SHP77 treated with DMSO at 0.1 percent for 48 hours (cell line): ENCODE results near the gene GPRIN3.

ENCODE experiments used
- DNase-seq: peaks from one replicate; lab custom pipeline; 2025; lab: John Stamatoyannopoulos, UW

The GPRIN3 gene

GRCh38 chr4:89290727-89291516, 16.7 kb downstream of the GPRIN3 start:
- DNase-seq = no peak

GRCh38 chr4:89289312-89289711, 18.3 kb downstream of the GPRIN3 start:
- no peak for DNase-seq

GRCh38 chr4:89288430-89288829, 19.2 kb downstream of the GPRIN3 start:
- DNase-seq = no peak

GRCh38 chr4:89287945-89288344, 19.7 kb downstream of the GPRIN3 start:
- DNase-seq = no peak

GRCh38 chr4:89285745-89286144, 21.9 kb downstream of the GPRIN3 start:
- DNase-seq = no peak

GRCh38 chr4:89284828-89285227, 22.8 kb downstream of the GPRIN3 start:
- no peak for DNase-seq

- no peak for DNase-seq
Measured at GRCh38 chr4:89284020-89284424, 23.6 kb downstream of the GPRIN3 start.

- no peak for DNase-seq
Measured at GRCh38 chr4:89283226-89284009, 24.2 kb downstream of the GPRIN3 start.

GRCh38 chr4:89279385-89279784, 28.2 kb downstream of the GPRIN3 start:
- no peak for DNase-seq

- DNase-seq = no peak
Measured at GRCh38 chr4:89277412-89277811, 30.2 kb downstream of the GPRIN3 start.

GRCh38 chr4:89276296-89276695, 31.3 kb downstream of the GPRIN3 start:
- DNase-seq = no peak

GRCh38 chr4:89275587-89275986, 32.0 kb downstream of the GPRIN3 start:
- DNase-seq = peak; percentile 51

- DNase-seq = peak; percentile 40
Measured at GRCh38 chr4:89273741-89274141, 33.9 kb downstream of the GPRIN3 start.

- DNase-seq = no peak
Measured at GRCh38 chr4:89270792-89271191, 36.8 kb downstream of the GPRIN3 start.

- DNase-seq = no peak
Measured at GRCh38 chr4:89269121-89269666, 38.4 kb downstream of the GPRIN3 start.

GRCh38 chr4:89268679-89269078, 38.9 kb downstream of the GPRIN3 start:
- no peak for DNase-seq

GRCh38 chr4:89267846-89268245, 39.8 kb downstream of the GPRIN3 start:
- DNase-seq = no peak

- DNase-seq = no peak
Measured at GRCh38 chr4:89267392-89267791, 40.2 kb downstream of the GPRIN3 start.

- no peak for DNase-seq
Measured at GRCh38 chr4:89266128-89266527, 41.5 kb downstream of the GPRIN3 start.

- DNase-seq = no peak
Measured at GRCh38 chr4:89263265-89263664, 44.3 kb downstream of the GPRIN3 start.

- no peak for DNase-seq
Measured at GRCh38 chr4:89259301-89260028, 48.1 kb downstream of the GPRIN3 start.

- DNase-seq = no peak
Measured at GRCh38 chr4:89258506-89258905, 49.1 kb downstream of the GPRIN3 start.
